IPS-18c (cell line): Measurements from ENCODE around the gene SMYD3.

Experiments
- H3K4me3 ChIP-seq: 2 replicates; pipeline ENCODE4 v1.7.0; 2013; ENCODE audit warnings: low read depth, mild to moderate bottlenecking, low read length, moderate library complexity; ENCODE audit not compliant: insufficient read depth
- H3K9me3 ChIP-seq: one replicate; pipeline ENCODE4 v1.6.1; 2013; ENCODE audit warnings: mild to moderate bottlenecking, low read length, moderate library complexity; ENCODE audit not compliant: control insufficient read depth, insufficient read depth

Gene SMYD3

GRCh38 chr1:246506674-246507481 is at the start of gene SMYD3:
TSS of gene SMYD3 (minus strand) at chr1:246507279.
- peak within 1 kb of the TSS; percentile 64 for H3K4me3 ChIP-seq
- H3K9me3 ChIP-seq: no peaks in the 10 kb centered on the region

- Histone ChIP-seq H3K4me3 (no peak overlapping the region), H3K9me3 (no peaks in the 10 kb centered on the region)
Measured at GRCh38 chr1:246554201-246554600, 47.1 kb upstream of the SMYD3 start.

GRCh38 chr1:246552110-246552509 is 45.0 kb upstream of the SMYD3 start:
- Histone ChIP-seq H3K9me3 (no peaks in the 10 kb centered on the region), H3K4me3 (no peak overlapping the region)

- Histone ChIP-seq H3K9me3 (no peaks in the 10 kb centered on the region), H3K4me3 (no peak overlapping the region)
Measured at GRCh38 chr1:246550402-246550801, 43.3 kb upstream of the SMYD3 start.

GRCh38 chr1:246549665-246550064 is 42.6 kb upstream of the SMYD3 start:
- no peaks in the 10 kb centered on the region for H3K9me3 ChIP-seq
- no peak overlapping the region for H3K4me3 ChIP-seq

GRCh38 chr1:246544001-246544400 is 36.9 kb upstream of the SMYD3 start:
- H3K9me3 ChIP-seq: no peaks in the 10 kb centered on the region
- H3K4me3 ChIP-seq: no peak overlapping the region

- Histone ChIP-seq H3K4me3 (no peak overlapping the region), H3K9me3 (no peaks in the 10 kb centered on the region)
Measured at GRCh38 chr1:246540738-246541491, 33.8 kb upstream of the SMYD3 start.

GRCh38 chr1:246537887-246538286 is 30.8 kb upstream of the SMYD3 start:
- H3K4me3 ChIP-seq: no peak overlapping the region
- no peaks in the 10 kb centered on the region for H3K9me3 ChIP-seq

GRCh38 chr1:246537441-246537840 is 30.4 kb upstream of the SMYD3 start:
- Histone ChIP-seq H3K9me3 (no peaks in the 10 kb centered on the region), H3K4me3 (no peak overlapping the region)

- Histone ChIP-seq H3K4me3 (no peak overlapping the region), H3K9me3 (peaks cover 10% of the 10 kb centered on the region)
Measured at GRCh38 chr1:246534114-246534513, 27.0 kb upstream of the SMYD3 start.

GRCh38 chr1:246533371-246533905 is 26.4 kb upstream of the SMYD3 start:
- Histone ChIP-seq H3K4me3 (no peak overlapping the region), H3K9me3 (peaks cover 11% of the 10 kb centered on the region)

- Histone ChIP-seq H3K4me3 (no peak overlapping the region), H3K9me3 (peaks cover 11% of the 10 kb centered on the region)
Measured at GRCh38 chr1:246532519-246532918, 25.4 kb upstream of the SMYD3 start.

GRCh38 chr1:246530482-246530881 is 23.4 kb upstream of the SMYD3 start:
- H3K4me3 ChIP-seq: no peak overlapping the region

GRCh38 chr1:246528933-246529731 is 22.1 kb upstream of the SMYD3 start:
- H3K9me3 ChIP-seq: peaks cover 11% of the 10 kb centered on the region
- H3K4me3 ChIP-seq: no peak overlapping the region

More at GRCh38 chr1:246530482-246530881, 23.4 kb upstream of the SMYD3 start:
- peaks cover 11% of the 10 kb centered on the region for H3K9me3 ChIP-seq

GRCh38 chr1:246527402-246528088 is 20.5 kb upstream of the SMYD3 start:
- peaks cover 11% of the 10 kb centered on the region for H3K9me3 ChIP-seq
- H3K4me3 ChIP-seq: no peak overlapping the region

- Histone ChIP-seq H3K9me3 (peaks cover 11% of the 10 kb centered on the region), H3K4me3 (no peak overlapping the region)
Measured at GRCh38 chr1:246526915-246527314, 19.8 kb upstream of the SMYD3 start.

GRCh38 chr1:246526380-246526779 is 19.3 kb upstream of the SMYD3 start:
- H3K4me3 ChIP-seq: no peak overlapping the region

More at GRCh38 chr1:246526380-246526779, 19.3 kb upstream of the SMYD3 start:
- H3K9me3 ChIP-seq: peaks cover 11% of the 10 kb centered on the region
